LHCN-M2 (cell line): ENCODE data around the gene TDRD1. TPM values are rescaled to one million over a fixed set of nuclear protein-coding genes. Genes with fewer than 3 reads are reported as not detected.
A peak's percentile ranks its signal among the peaks of the same experiment; 100 is the strongest.
"Not testable (repeated sequence)": the region's sequence is repeated elsewhere in the genome, so short reads cannot be mapped to it uniquely, and the experiment has no call there.

Source experiments
- DNase-seq: peaks from one replicate; pipeline ENCODE4 v3.0.0-alpha.2; 2012; ENCODE audit warnings: low read depth
- polyA plus RNA-seq: library from polyadenylated mRNA; unstranded; fragments of >200 nt; gene quantifications from one replicate; pipeline ENCODE4 v1.2.1, GENCODE V29; 2012; ENCODE audit warnings: missing spikeins
- total RNA-seq: library from RNA; depleted of rRNA; stranded (reverse); fragments of >200 nt; gene quantifications from 2 replicates; pipeline ENCODE4 v1.2.3, GENCODE V29; 2014; rRNA removed

TDRD1 gene
- total RNA-seq, result 0.06 TPM in 1 of 2 replicates, not detected in the other
- polyA plus RNA-seq, result not detected

GRCh38 chr10:114179148-114179547 is at the start of gene TDRD1:
TDRD1 (plus strand) TSS chr10:114179353; CDS start chr10:114187832, 8,479 bp downstream.
- DNase-seq, result no peak

GRCh38 chr10:114131094-114131493 is 48.1 kb upstream of the TDRD1 start:
- DNase-seq, result no peak

- no peak for DNase-seq
Measured at GRCh38 chr10:114135476-114135875, 43.7 kb upstream of the TDRD1 start.

GRCh38 chr10:114138581-114138980 is 40.6 kb upstream of the TDRD1 start:
- DNase-seq, result no peak

GRCh38 chr10:114140036-114140435 is 39.1 kb upstream of the TDRD1 start:
- DNase-seq, result no peak

- not testable (repeated sequence) for DNase-seq
Measured at GRCh38 chr10:114140827-114141226, 38.3 kb upstream of the TDRD1 start.

- DNase-seq, result peak; percentile 4
Measured at GRCh38 chr10:114142018-114142417, 37.1 kb upstream of the TDRD1 start.

GRCh38 chr10:114143160-114143559 is 36.0 kb upstream of the TDRD1 start:
- DNase-seq, result no peak

GRCh38 chr10:114149476-114149875 is 29.7 kb upstream of the TDRD1 start:
- not testable (repeated sequence) for DNase-seq

- peak; percentile 84 for DNase-seq
Measured at GRCh38 chr10:114151486-114151885, 27.7 kb upstream of the TDRD1 start.

GRCh38 chr10:114151892-114152291 is 27.3 kb upstream of the TDRD1 start:
- DNase-seq, result no peak

- peak; percentile 6 for DNase-seq
Measured at GRCh38 chr10:114157912-114158311, 21.2 kb upstream of the TDRD1 start.

GRCh38 chr10:114163062-114163461 is 16.1 kb upstream of the TDRD1 start:
- DNase-seq, result no peak

- no peak for DNase-seq
Measured at GRCh38 chr10:114166043-114166442, 13.1 kb upstream of the TDRD1 start.

GRCh38 chr10:114166494-114166893 is 12.7 kb upstream of the TDRD1 start:
- DNase-seq, result no peak

- DNase-seq, result no peak
Measured at GRCh38 chr10:114167985-114168384, 11.2 kb upstream of the TDRD1 start.

- DNase-seq, result no peak
Measured at GRCh38 chr10:114168450-114169009, 10.6 kb upstream of the TDRD1 start.

GRCh38 chr10:114172216-114172615 is 6.9 kb upstream of the TDRD1 start:
- no peak for DNase-seq

GRCh38 chr10:114172776-114173602 is 6.2 kb upstream of the TDRD1 start:
- no peak for DNase-seq

GRCh38 chr10:114173603-114173920 is 5.6 kb upstream of the TDRD1 start:
- DNase-seq, result no peak

- DNase-seq, result peak; percentile 79
Measured at GRCh38 chr10:114173921-114174694, 5.0 kb upstream of the TDRD1 start, which contains the start of gene CCDC186. CCDC186 (minus strand) TSS chr10:114174203; CDS start chr10:114163268, 10,935 bp downstream.

- peak; percentile 47 for DNase-seq
Measured at GRCh38 chr10:114174695-114175188, 4.4 kb upstream of the TDRD1 start.
